SH-SY5Y (cell line): ENCODE data around the gene ARHGAP8.

Source experiments
- GATA2 ChIP-seq: IDR thresholded peaks from 2 replicates; pipeline ENCODE4 v1.6.1; 2011; ENCODE audit warnings: mild to moderate bottlenecking, low read depth, low read length
- GATA3 ChIP-seq: IDR thresholded peaks from 2 replicates; pipeline ENCODE4 v1.6.1; 2011; ENCODE audit warnings: low read depth, mild to moderate bottlenecking, low read length, moderate library complexity

ARHGAP8 gene

DNA sequence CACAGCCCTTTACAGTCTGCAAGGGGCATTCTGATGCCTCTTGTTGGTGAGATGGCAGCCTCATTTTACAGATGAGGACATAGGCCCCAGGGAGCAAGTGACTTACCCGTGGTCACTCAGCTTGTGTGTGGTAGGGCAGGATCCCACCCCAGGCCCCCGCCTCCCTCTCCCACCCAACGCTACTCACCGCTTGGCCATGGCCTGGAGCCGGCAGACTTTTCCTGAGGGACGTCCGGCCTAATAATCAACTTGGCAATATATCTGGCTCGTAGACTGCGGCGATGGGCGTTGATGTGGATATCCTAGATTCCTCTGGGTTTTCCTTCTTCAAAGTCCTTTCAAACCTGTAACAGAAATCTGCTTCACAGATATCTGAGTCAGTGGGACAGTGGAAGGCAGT is 57.1 kb downstream of the ARHGAP8 start:
- TF ChIP-seq GATA3 (no peak), GATA2 (no peak)

DNA sequence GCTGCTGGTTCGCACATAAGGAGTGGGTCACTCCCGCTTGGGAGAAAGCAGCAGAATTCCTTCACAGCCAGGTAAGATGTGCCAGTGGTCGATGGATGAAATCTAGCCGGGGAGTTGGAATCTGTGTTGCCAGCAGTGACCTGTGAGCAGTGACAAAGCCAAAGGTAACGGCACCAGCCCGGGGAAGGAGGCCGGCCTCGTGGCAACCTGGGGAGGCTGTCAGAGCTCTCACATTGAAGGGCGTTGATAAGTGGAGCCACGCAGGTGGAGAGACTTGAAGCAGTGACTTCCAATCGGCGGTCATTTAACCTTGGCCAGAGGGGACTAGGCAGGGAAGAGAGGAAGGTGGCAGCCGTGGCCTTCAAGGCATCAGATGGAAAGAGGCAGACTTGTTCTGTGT is 58.8 kb downstream of the ARHGAP8 start:
- TF ChIP-seq GATA2 (no peak), GATA3 (no peak)

GRCh38 chr22:44813416-44813815 is 61.0 kb downstream of the ARHGAP8 start:
- TF ChIP-seq GATA2 (no peak), GATA3 (no peak)

DNA sequence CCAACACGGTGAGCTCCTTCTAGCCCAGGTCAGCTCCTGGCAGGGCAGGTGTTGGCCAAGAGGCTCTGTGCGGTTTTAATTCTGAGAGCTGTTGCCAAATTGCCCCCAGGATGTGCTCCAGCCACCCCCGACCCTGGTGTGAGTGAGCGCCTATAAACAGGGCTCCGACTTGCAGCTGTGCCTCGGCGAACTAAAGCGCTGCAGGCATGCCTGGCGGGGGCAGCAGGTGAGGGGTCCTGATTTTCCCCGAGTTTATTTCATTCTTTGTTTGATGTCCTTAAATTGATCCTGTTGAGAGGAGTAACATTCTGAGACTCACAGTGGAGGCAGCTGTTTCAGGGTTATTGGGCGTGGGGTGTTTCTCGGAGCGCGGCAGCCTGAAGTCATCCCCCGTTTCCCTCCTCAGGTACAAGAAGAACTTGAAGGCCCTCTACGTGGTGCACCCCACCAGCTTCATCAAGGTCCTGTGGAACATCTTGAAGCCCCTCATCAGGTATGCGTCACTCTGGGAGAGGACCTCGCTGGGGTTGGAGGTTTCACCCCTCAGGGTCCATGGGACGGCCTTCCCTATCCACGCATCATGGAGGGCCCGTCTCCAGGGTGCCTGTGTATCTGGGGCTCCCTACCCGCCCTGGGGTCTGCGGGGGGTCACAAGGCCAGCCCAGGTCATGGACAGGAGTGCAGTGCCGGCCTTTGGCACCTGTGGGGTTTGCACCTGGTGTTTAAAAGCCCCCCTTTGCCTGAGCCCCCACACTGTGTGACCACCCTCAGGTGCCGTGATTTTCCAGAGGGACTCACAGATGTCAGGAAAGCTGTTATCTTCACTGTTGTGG is 62.1 kb downstream of the ARHGAP8 start:
- TF ChIP-seq GATA3: no peak
- no peak for TF ChIP-seq GATA2

DNA sequence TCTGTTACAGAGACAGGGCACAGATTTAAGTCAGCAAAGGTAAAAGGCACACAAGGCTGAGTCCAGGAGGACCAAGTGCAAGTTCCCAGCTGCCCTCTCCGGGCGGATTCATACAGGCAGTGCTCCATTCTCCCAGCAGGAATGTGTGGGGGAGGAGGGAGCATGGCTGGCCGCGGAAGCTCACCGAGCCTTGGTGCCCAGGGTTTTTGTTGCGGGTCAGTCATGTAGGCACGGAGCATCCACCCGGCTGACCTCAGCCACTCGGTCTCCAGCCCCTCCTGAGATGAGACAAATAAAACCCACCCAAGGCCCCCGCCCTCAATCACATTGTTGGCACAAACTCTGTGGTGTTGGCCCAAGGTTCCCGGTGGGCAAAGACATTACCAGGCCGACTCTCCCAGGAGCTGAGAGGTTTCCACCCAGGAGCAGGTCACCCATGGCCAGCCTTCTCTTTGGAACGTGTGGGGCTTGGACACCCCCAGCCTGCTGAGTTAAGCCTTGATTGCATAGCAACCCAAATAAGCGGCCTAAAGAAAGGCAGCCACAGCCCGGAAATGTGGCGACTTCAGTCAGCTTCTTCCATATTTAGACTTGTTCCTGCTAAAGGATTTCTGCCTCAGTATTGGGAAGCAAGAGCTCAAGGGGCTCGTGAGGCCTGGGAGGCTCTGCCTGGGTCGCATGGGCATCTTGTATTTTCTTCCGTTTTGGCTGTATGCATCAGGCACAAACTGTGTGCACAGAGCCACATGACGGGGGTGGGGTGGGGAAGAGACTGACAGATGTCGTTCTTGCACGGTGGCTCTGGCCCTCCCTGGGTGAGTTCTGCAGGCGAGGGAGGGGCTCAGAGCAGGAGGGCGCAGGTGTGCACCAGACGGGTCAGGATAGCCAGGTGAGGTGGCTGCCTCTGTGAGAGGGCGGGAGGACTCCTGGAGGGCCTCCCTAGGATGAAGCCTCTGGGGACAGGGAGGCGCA is 63.0 kb downstream of the ARHGAP8 start:
- no peak for TF ChIP-seq GATA3
- TF ChIP-seq GATA2: no peak

DNA sequence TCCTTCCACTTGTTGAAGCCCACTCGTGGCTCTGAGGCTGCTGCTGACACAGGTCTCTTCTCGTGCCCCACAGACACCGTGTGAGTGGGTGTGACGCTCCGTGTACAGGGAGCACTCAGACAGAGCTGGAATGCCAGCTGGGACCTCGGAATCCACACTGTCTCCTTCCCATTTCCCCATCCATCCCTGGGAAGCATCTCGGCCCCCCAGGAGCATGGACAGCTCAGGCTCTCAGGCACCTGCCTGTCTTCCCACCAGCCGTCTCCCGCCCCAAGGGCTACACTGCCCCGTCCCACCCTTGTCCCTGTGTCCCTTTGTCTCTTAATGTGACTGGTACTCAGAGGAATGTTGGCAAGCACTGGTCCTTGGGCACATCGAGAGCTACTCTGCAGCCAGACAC is 63.8 kb downstream of the ARHGAP8 start:
- TF ChIP-seq GATA3 (no peak), GATA2 (no peak)

- TF ChIP-seq GATA3: no peak
- TF ChIP-seq GATA2: no peak
Observed at GRCh38 chr22:44818727-44819126, 66.4 kb downstream of the ARHGAP8 start.

DNA sequence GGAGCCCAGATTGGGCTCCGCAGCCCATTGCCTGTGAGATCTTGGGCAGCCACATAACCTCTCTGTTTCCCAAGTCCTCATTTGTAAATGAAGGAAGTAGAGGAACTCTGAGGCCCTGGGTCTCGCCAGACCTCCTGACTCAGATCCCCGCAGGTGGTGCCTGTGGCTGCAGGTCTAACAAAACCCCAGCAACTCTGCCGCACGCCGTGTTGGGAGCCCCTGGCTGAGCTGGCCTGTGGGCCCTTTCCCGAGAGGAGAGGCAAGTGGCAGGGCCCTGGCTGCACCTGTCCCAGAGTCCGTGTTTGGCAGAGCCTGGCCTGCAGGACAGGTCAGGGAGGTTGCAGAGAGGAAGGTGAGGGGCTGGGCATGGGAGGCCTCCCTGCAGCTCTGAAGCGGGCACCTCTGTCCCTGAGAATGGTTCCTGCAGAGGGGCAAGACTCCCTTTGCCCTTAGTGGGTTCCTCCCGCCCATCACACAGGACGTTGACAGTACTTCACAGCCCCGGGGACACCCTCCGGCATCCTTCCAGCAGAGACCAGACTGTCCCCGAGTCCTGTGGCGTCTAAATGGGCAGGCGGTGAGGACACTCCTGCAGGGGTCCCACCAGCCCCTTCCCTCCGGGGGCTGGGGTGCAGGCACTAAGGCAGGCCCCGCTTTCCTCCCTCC is 67.7 kb downstream of the ARHGAP8 start:
- TF ChIP-seq GATA2 (no peak), GATA3 (no peak)

- TF ChIP-seq GATA2 (no peak), GATA3 (no peak)
Observed at GRCh38 chr22:44821741-44822475, 69.5 kb downstream of the ARHGAP8 start.

GRCh38 chr22:44822534-44822933 is 70.2 kb downstream of the ARHGAP8 start:
- TF ChIP-seq GATA3 (no peak), GATA2 (no peak)

GRCh38 chr22:44823396-44823795 is 71.0 kb downstream of the ARHGAP8 start:
- TF ChIP-seq GATA2 (no peak), GATA3 (no peak)

- TF ChIP-seq GATA3: no peak
- TF ChIP-seq GATA2: no peak
Observed at GRCh38 chr22:44823806-44824205, 71.4 kb downstream of the ARHGAP8 start.

GRCh38 chr22:44824271-44824670 is 71.9 kb downstream of the ARHGAP8 start:
- TF ChIP-seq GATA2: no peak
- no peak for TF ChIP-seq GATA3
